Renal pelvis (tissue), 4 donors: Measurements from ENCODE around the gene RASAL2. TPM values are rescaled to one million over a fixed set of nuclear protein-coding genes. Genes with fewer than 3 reads are reported as not detected.
A peak's percentile ranks its signal among the peaks of the same experiment; 100 is the strongest.
"Not testable (repeated sequence)": the region's sequence is repeated elsewhere in the genome, so short reads cannot be mapped to it uniquely, and the experiment has no call there.

Experiments used
- DNase-seq: peaks from one replicate; pipeline ENCODE4 v3.0.0-alpha.2; 2013
- polyA plus RNA-seq, 3 donors: library from polyadenylated mRNA; unstranded; fragments of 120-200 nt; gene quantifications; one replicate each; pipeline ENCODE4 v1.2.1, GENCODE V29; 2013; ENCODE audit not compliant: insufficient read length in 3 of 3

Gene RASAL2
- polyA plus RNA-seq, 3 donors: 18.1 to 22.6 (median 22.4) TPM

GRCh38 chr1:178066296-178066907 lies 27.5 kb upstream of the RASAL2 start:
- no peak for DNase-seq

- no peak for DNase-seq
These were observed 26.8 kb upstream of the RASAL2 start for GRCh38 chr1:178066908-178067614.

- no peak for DNase-seq
These were observed 22.1 kb upstream of the RASAL2 start for GRCh38 chr1:178071811-178072210.

- DNase-seq: no peak
These were observed 21.6 kb upstream of the RASAL2 start for GRCh38 chr1:178072326-178072725.

- DNase-seq: no peak
These were observed 18.6 kb upstream of the RASAL2 start for GRCh38 chr1:178075333-178075732.

GRCh38 chr1:178076607-178077006 lies 17.3 kb upstream of the RASAL2 start:
- DNase-seq: no peak

GRCh38 chr1:178077917-178078316 lies 16.0 kb upstream of the RASAL2 start:
- no peak for DNase-seq

- DNase-seq: no peak
These were observed 7.6 kb upstream of the RASAL2 start for GRCh38 chr1:178086294-178086693.

GRCh38 chr1:178086766-178087165 lies 7.1 kb upstream of the RASAL2 start:
- no peak for DNase-seq

GRCh38 chr1:178088651-178089050 lies 5.3 kb upstream of the RASAL2 start:
- DNase-seq: no peak

- DNase-seq: not testable (repeated sequence)
These were observed 2.5 kb upstream of the RASAL2 start for GRCh38 chr1:178091454-178091853.

GRCh38 chr1:178091986-178092745 lies 1.7 kb upstream of the RASAL2 start:
- no peak for DNase-seq

DNA sequence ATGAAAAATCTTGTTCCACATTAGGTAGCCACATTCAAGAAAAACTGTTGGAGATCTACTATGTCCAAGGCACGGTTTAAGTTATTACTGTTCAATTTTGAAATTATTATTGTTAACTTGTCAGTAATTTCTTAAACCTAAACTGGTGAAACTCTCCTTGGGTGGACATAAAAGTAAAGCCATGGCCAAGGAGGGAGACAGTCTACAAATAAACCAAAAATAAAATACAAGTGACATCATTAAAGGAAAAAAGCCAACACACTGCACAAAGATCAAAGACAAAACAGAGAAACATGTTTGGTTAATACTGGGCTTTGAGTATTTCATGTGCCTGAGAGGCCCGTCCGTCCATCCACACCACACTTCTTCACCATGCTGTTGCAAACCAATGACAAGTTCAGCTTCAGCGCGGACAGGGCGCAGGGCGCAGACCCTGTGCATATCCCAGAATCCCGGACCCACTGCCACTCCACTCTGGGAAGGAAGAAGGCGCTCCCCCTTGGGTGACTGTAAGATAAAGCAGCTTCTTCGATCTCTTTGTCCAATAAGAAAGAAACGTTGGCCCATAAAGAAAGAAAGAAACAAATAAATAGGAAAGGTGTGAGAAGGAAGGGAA lies 918 bp upstream of the RASAL2 start:
- no peak for DNase-seq

GRCh38 chr1:178093494-178093950 lies 382 bp upstream of the RASAL2 start:
- DNase-seq: peak; percentile 96

- peak; percentile 7 for DNase-seq
These were observed 1.1 kb downstream of the RASAL2 start for GRCh38 chr1:178094739-178095645.

DNA sequence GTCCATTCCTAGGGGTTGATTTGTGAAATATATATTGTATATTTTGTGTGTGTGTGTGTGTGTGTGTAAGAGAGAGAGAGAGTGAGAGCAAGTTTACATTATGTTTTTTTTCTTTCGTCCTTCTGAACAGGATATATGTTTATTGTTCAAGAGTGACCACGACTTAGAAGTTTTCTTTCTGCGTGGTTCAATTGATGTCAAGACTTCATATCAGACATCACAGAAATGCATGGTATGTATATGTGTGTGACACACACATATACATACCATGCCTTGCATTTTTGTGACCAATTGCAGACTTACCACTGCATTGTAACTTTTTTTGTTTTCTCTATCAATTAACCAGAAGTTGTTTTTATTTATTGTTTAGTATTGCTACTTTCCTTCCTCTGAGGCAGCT lies 2.5 kb downstream of the RASAL2 start:
- no peak for DNase-seq

DNA sequence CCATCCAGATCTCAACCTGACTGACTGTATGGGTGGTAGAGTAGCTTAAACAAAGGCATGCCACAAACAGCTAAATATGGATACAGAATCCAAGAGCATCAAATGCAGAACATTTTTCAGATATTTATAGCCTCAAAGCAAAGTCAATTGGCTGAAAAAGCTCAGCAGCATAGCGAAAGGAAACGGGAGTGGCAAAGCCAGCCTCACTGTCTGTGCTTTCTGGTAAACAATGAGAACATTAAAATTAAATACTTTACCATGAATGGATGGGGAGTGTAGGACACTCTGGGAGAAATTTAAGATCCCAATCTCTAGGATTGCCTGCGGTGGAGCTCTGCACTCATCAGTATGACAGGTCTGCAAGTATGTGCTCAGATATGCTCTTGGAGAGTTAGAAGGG lies 4.4 kb downstream of the RASAL2 start:
- no peak for DNase-seq

DNA sequence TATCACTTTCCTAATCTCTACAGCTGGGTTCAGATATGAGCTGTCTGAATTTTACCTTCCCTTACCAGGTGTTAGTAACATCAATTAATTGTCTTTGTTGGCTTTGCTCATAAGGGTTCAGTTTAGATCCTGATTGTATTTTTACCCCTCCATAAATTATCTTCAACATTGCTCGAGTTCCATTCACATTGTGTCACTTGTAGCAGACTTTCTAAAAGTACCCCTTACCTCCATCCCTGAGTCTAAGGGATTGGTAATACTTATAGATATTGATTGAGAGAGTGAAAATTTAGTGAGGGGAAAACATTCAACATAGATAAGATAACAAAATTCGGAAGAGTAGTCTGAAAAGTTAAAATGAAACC lies 7.3 kb downstream of the RASAL2 start:
- DNase-seq: no peak

DNA sequence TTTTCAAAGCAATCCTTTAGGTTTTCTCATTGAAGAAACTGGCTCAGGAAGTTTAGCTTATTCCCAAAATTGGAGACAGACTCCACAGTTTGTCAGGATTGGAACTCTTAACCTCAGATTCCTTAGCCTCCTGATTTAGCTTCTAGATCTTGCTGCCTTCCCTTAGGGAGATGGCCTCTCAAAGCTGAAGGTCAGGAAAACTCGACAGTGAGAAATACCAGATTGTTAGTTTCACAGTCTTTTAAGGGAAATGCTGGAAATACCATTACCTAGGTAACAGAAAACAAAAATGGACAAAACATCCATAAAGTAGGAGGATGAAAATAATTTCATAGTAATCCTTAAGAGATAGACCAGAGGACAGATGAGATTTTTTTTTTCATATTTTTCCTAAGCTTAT lies 7.8 kb downstream of the RASAL2 start:
- DNase-seq: peak; percentile 21

DNA sequence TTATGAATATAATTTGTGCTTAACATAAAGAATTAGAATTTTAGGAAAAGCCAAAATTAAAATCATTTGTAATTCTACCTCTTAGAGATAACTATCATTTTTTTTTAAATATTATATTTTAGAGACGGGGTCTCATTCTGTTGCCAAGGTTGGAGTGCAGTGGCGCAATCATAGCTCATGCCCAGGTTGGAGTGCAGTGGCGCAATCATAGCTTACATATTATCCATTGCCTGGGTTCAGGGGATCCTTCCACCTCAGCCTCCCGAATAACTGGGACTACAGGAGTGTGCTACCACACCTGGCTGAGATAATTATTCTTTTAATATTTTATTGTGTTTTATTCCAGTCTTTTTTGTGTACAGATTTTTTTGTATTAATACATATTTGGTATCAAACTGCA lies 8.3 kb downstream of the RASAL2 start:
- no peak for DNase-seq

DNA sequence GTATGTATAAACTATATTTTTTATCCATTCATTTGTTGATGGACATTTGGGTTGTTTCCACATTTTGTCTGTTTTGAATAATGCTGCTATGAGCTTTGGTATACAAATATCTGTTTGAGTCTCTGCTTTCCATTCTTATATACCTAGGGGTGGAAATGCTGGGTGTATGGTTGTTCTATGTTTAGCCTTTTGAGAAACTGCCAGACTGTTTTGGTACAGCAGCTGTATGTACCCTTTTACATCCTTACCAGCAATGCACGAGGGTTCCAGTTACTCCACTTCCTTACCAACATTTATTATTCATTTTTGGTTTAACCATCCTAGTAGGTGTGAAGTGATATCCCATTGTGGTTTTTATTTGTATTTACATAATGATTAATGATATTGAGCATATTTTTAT lies 13.9 kb downstream of the RASAL2 start:
- no peak for DNase-seq
